GM12878 (cell line): Measurements from ENCODE around the gene TRIM32.

Experiments used
- CREB1 ChIP-seq: IDR thresholded peaks from 2 replicates; pipeline ENCODE4 v1.6.1; 2012; ENCODE audit warnings: low read depth, mild to moderate bottlenecking, inconsistent platforms
- SMAD5 ChIP-seq: IDR thresholded peaks from 2 replicates; pipeline ENCODE4 v1.6.1; 2016; ENCODE audit warnings: antibody characterized with exemption, low read depth
- TCF7 ChIP-seq: IDR thresholded peaks from 2 replicates; pipeline ENCODE4 v1.6.1; 2014; ENCODE audit warnings: antibody characterized with exemption, borderline replicate concordance
- ZSCAN29 ChIP-seq: fragments of 450-650 bp; IDR thresholded peaks from 2 replicates; pipeline ENCODE4 v1.6.1; 2017; ENCODE audit warnings: mild to moderate bottlenecking, moderate library complexity
- TF ChIP-seq, protein P1 (sequence below), 3 experiments: IDR thresholded peaks in 2 of 3; conservative IDR thresholded peaks in 1 of 3; 2 replicates each; pipeline ENCODE4 v1.5.1; 2011; ENCODE audit warnings: low read depth in 3 of 3, low read length in 3 of 3, mild to moderate bottlenecking in 3 of 3, control low read depth in 2 of 3, moderate library complexity in 2 of 3, inconsistent platforms in 1 of 3, mixed read lengths in 1 of 3; ENCODE audit not compliant: control insufficient read depth in 2 of 3, insufficient read depth in 1 of 3; ENCODE audit errors: extremely low read depth in 1 of 3
- TF ChIP-seq, protein P2 (sequence below): IDR thresholded peaks from 2 replicates; pipeline ENCODE4 v1.6.1; 2011; ENCODE audit warnings: low read depth, low read length, improper control_type of control experiment, borderline replicate concordance

DNA sequence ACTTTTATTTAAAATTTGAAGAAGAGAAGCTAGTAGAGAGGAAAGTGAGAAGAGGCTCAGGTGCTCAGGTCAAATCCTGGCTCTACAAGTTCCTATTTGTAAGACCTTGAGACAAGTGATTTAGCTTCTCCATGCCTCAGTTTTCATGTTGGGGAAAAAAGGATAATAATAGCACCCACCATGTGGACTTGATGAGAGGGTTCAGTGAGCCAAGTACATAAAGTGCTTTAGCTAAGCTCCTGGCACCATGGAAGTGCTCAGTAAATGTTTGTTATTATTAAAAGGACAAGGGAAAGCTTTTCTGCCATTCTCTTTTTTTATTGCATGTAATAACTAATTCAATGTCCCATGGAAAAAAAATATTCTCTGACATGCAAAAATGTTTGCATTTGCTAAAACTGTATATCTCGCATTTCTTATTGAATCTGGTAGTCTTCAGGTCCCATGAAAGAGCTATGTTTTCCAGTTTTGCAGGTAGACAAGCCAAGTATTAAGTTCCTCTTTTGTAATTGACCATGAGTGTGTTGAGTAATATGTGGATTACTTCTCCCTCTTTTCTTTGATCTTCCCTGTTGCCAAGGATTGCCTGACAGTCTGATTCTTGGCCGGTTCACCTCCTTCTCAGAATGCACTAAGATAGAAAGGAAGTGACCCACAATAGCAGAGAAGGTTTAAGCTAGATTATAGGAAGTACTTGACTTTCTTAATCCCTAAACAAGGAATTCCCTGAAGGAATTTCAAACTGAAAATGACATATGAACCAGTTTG, 45.6 kb upstream of the TRIM32 start:
- TF ChIP-seq, protein P1, sequence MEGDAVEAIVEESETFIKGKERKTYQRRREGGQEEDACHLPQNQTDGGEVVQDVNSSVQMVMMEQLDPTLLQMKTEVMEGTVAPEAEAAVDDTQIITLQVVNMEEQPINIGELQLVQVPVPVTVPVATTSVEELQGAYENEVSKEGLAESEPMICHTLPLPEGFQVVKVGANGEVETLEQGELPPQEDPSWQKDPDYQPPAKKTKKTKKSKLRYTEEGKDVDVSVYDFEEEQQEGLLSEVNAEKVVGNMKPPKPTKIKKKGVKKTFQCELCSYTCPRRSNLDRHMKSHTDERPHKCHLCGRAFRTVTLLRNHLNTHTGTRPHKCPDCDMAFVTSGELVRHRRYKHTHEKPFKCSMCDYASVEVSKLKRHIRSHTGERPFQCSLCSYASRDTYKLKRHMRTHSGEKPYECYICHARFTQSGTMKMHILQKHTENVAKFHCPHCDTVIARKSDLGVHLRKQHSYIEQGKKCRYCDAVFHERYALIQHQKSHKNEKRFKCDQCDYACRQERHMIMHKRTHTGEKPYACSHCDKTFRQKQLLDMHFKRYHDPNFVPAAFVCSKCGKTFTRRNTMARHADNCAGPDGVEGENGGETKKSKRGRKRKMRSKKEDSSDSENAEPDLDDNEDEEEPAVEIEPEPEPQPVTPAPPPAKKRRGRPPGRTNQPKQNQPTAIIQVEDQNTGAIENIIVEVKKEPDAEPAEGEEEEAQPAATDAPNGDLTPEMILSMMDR (IDR thresholded peaks at IDR 0.05 in 2 of 3, conservative IDR thresholded peaks at IDR 0.05 in 1 of 3; ENCODE audit: control insufficient read depth in 2 of 3, extremely low read depth in 1 of 3, insufficient read depth in 1 of 3, low read depth in 3 of 3, low read length in 3 of 3) = no peak
- TF ChIP-seq SMAD5 (no peak), ZSCAN29 (no peak), TCF7 (no peak), CREB1 (no peak)
- TF ChIP-seq, protein P2, sequence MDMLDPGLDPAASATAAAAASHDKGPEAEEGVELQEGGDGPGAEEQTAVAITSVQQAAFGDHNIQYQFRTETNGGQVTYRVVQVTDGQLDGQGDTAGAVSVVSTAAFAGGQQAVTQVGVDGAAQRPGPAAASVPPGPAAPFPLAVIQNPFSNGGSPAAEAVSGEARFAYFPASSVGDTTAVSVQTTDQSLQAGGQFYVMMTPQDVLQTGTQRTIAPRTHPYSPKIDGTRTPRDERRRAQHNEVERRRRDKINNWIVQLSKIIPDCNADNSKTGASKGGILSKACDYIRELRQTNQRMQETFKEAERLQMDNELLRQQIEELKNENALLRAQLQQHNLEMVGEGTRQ = no peak
